Retinal pigment epithelial cell (primary cell): ENCODE measurements around the gene PKD1L1.
"Not testable (repeated sequence)": the region's sequence is repeated elsewhere in the genome, so short reads cannot be mapped to it uniquely, and the experiment has no call there.

ENCODE experiments used
- DNase-seq: peaks from one replicate; pipeline ENCODE4 v3.0.0-alpha.2; 2010; ENCODE audit warnings: low read depth
- H3K4me3 ChIP-seq: 2 replicates; pipeline ENCODE4 v1.5.1; 2011; ENCODE audit warnings: mild to moderate bottlenecking, low read length, control low read depth, moderate library complexity
- TF ChIP-seq, protein P1 (sequence below): conservative IDR thresholded peaks from 2 replicates; pipeline ENCODE4 v1.5.1; 2011; ENCODE audit warnings: low read depth, low read length, control low read depth, inconsistent platforms

The PKD1L1 gene

DNA sequence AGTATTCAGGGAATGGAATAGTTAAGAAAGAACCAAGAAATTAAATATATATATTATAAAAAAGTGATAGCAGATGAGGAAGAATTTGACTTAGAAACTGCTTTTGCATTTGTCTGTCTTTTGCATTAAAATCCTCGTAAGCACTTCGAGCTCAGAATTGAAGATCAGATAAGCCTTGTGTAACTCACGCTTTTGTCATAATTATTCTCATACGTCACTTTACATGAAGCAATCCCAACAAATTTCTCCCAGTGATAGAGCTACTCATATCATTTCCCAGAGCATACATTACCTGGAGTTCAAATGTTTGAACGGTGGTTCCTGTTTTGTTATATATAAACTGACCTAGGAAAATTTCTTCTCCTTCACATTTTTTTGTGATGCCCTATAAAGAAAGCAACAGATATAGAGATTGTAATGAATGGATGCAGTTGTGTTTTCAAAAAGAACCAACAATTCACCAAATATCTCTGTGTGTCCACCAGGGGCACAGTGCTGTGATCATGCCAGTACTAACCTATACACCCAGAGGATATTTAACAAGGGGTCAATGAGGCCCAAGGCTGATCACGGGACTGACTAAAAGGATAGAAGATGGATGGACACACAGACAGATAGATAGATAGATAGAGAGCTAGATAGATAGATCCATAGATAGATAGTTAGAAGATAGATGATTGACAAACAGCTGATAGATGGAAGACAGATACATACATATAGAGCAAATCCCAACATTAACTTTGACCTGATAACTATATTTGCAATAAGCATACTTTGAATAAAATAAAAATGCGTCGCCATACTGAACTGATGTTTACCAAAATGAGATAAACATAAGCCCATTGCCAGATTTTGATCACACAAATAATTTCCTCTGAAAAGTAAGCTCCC lies 40.5 kb upstream of the PKD1L1 start:
- H3K4me3 ChIP-seq, result no peak overlapping the region
- no peak for DNase-seq
- TF ChIP-seq, protein P1, sequence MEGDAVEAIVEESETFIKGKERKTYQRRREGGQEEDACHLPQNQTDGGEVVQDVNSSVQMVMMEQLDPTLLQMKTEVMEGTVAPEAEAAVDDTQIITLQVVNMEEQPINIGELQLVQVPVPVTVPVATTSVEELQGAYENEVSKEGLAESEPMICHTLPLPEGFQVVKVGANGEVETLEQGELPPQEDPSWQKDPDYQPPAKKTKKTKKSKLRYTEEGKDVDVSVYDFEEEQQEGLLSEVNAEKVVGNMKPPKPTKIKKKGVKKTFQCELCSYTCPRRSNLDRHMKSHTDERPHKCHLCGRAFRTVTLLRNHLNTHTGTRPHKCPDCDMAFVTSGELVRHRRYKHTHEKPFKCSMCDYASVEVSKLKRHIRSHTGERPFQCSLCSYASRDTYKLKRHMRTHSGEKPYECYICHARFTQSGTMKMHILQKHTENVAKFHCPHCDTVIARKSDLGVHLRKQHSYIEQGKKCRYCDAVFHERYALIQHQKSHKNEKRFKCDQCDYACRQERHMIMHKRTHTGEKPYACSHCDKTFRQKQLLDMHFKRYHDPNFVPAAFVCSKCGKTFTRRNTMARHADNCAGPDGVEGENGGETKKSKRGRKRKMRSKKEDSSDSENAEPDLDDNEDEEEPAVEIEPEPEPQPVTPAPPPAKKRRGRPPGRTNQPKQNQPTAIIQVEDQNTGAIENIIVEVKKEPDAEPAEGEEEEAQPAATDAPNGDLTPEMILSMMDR, result peak; percentile 55

DNA sequence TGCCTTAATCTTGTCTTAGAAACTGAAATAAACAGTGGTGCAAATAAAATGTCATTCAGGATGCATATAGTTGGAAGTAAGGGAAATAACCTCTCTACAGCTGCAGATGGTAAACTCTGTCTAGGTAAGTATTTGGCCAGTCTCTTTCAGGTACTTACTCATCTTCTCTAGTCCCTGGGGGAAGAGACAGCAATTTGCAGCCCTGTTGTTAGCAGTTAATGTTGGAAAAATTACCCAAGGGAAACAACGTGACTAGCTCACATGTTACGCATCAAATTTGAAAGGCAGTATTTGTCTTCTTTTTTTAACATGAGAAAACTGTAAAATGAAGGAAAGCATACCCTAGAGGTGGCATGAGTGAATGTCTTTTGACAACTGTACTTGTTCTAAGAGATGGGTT lies 34.3 kb upstream of the PKD1L1 start:
- DNase-seq, result no peak
- H3K4me3 ChIP-seq, result no peak overlapping the region
- TF ChIP-seq, protein P1, result no peak

DNA sequence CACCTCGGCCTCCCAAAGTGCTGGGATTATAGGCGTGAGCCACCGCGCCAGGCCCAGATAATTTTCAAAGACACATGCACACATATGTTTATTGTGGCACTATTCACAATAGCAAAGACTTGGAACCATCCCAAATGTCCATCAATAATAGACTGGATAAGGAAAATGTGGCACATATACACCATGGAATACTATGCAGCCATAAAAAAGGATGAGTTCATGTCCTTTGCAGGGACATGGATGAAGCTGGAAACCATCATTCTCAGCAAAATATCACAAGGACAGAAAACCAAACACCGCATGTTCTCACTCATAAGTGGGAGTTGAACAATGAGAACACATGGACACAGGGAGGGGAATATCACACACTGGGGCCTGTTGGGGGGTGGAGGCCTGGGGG lies 32.4 kb upstream of the PKD1L1 start:
- H3K4me3 ChIP-seq, DNase-seq: not testable (repeated sequence)

DNA sequence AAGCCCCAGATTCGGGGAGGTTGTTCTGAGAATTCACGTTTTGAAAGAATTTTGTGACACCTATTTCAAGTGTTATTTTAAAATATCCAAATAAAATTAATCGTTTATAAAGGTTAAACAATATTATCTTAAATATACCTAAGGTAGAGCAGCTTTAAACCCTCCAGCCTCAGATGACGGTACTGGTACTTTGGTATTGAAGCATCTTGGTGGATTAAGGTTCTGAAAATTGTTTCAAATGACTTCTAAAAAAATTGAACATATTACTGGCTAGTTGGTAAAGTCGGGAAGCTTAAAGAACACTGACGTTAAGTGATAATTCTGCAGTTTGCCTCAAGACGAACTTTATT lies 31.5 kb upstream of the PKD1L1 start:
- H3K4me3 ChIP-seq, result peak overlapping the region; percentile 88
- DNase-seq, result no peak
- TF ChIP-seq, protein P1, result no peak

DNA sequence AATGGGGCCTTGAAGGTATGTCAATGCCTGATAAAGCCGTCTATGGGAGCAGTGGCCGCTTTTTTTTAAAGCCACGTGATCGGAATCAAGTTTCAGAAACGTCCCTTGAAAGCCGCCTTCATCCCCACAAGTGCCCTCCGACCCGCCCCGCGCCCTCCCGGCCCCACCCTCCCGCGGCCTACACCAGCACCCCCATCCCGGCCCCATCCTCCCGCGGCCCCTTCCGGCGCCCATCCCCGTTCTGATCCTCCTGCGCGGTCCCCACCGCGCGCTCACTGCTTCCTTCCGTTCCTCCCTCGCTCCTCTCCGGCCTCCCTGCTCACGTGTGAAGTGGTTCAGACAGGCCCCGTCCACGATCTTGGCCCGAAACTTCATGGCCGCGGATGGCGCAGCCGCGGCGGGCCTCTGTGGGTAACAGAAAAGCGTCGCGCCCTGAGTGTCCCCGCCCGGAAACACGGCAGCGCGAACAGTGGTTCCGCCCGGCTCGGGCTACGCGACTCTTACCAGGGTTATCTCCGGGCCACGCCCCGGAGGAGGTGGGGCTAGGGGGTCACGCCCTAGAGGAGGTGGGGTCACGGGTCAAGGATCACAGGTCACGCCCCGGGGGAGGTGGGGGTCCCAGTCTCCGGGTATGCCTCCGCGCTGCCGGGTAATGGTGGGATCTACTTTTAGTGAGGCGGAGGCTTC lies 31.0 kb upstream of the PKD1L1 start, which contains the start of gene HUS1:
Gene HUS1 (minus strand): TSS at position 471 of the 687 bp plus-strand sequence. CDS start 96 bp downstream, at position 375.
- TF ChIP-seq, protein P1, result no peak
- peak; percentile 34 for DNase-seq
- peak within 1 kb of the TSS; percentile 88 for H3K4me3 ChIP-seq

DNA sequence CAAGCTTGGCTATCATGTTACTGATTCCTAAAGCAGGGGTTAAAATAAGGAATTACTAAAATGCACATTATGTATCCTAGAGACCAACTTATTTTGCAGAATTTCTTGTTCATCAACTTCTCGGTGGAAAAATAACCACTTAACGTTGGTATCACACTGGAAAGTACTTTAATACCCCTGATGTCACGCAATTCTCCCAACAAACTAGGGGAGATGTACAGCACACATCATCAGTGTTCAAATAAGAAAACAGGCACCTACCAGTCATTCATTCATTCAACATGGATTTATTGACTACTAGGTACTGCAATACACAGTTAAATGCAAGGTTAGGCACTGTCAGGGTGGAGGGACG lies 30.5 kb upstream of the PKD1L1 start:
- DNase-seq, result no peak
- peak overlapping the region; percentile 88 for H3K4me3 ChIP-seq
- TF ChIP-seq, protein P1, result no peak

DNA sequence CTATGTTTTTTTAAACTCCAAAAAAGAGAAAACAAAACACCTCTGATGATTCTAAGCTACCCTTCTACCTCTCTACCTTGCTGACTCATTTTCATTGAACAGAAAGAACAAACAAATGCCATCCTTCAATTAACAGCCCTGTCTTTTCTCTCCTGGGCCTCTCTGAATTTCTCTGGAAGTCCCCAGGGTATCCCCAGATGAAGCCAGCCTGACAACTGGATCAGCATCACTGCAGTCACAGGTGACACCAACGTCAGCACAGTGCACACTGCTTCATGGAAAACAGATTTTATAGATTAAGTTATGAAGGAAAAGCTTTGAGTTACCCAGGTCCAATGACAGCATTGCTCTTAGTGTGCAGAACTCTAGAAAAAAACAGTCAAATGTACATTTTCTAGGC lies 25.5 kb upstream of the PKD1L1 start:
- H3K4me3 ChIP-seq, result no peak overlapping the region
- no peak for DNase-seq
- TF ChIP-seq, protein P1, result no peak
